Activated CD8-positive, alpha-beta T cell treated with anti-CD3 and anti-CD28 coated beads for 36 hours (primary cell): ENCODE results near the gene SORL1. TPM values are rescaled to one million over a fixed set of nuclear protein-coding genes. Genes with fewer than 3 reads are reported as not detected.
A peak's percentile ranks its signal among the peaks of the same experiment; 100 is the strongest.

Source experiments
- ATAC-seq: fragments of 200-7000 bp; cut with Tn5 transposase; one replicate; pipeline ENCODE4 v1.10.0; 2021; ENCODE audit warnings: mild to moderate bottlenecking, moderate library complexity
- CTCF ChIA-PET: fragments of 350-600 bp; sonication (Branson Sonifier 250); formaldehyde crosslinking; loops from one replicate; lab custom pipeline; 2021; ENCODE audit warnings: antibody characterized with exemption; lab: Charles Lee
- POLR2A ChIA-PET: fragments of 350-600 bp; sonication (Branson Sonifier 250); formaldehyde crosslinking; loops from one replicate; lab custom pipeline; 2021; ENCODE audit warnings: antibody characterized with exemption; lab: Charles Lee
- DNase-seq: peaks from one replicate; pipeline ENCODE4 v3.0.0-alpha.2; 2020
- H3K27ac Mint-ChIP-seq: one replicate; pipeline ENCODE4 v1.8.0; 2021; ENCODE audit warnings: mild to moderate bottlenecking, mixed read lengths
- H3K27me3 Mint-ChIP-seq: one replicate; pipeline ENCODE4 v1.8.0; 2021; ENCODE audit warnings: mixed read lengths
- H3K36me3 Mint-ChIP-seq: one replicate; pipeline ENCODE4 v1.8.0; 2021; ENCODE audit warnings: low read depth, mixed read lengths
- H3K4me1 Mint-ChIP-seq: one replicate; pipeline ENCODE4 v1.8.0; 2021; ENCODE audit warnings: low read depth, mixed read lengths
- H3K4me3 Mint-ChIP-seq: one replicate; pipeline ENCODE4 v1.8.0; 2021; ENCODE audit warnings: mild to moderate bottlenecking, moderate library complexity, mixed read lengths
- H3K9me3 Mint-ChIP-seq: one replicate; pipeline ENCODE4 v1.8.0; 2021; ENCODE audit warnings: mixed read lengths
- CTCF ChIP-seq: fragments of 200-600 bp; IDR thresholded peaks from one replicate; pipeline ENCODE4 v1.8.0; 2022; ENCODE audit warnings: antibody characterized with exemption, mild to moderate bottlenecking
- intact Hi-C: fragments of 100-400 bp; cut with micrococcal nuclease; formaldehyde crosslinking; loops from one replicate; pipeline ENCODE4 v1.10.0; 2022
- total RNA-seq, 2 experiments: library from RNA; stranded (reverse); gene quantifications; one replicate each; pipeline ENCODE4 v1.2.3, GENCODE V29; 2021

Gene SORL1
- total RNA-seq, 2 experiments from 2014 or later = 61.1 to 64.6 TPM

- ATAC-seq = no peak
- POLR2A ChIA-PET = interaction anchor here (1.3 to 3.8 kb wide), 2 partner anchors 8 to 9 kb away, joined by 5 to 12 read pairs; no protein-coding TSS in a partner anchor
- peaks cover 50% of the 10 kb centered on the region for H3K36me3 Mint-ChIP-seq
- H3K27ac Mint-ChIP-seq = peak overlapping the region; percentile 98
- peaks cover 98% of the 10 kb centered on the region for H3K4me1 Mint-ChIP-seq
- H3K4me3 Mint-ChIP-seq = no peak overlapping the region
- no peak for DNase-seq
- no peak for TF ChIP-seq CTCF
- no peaks in the 10 kb centered on the region for H3K27me3 Mint-ChIP-seq
- H3K9me3 Mint-ChIP-seq = no peaks in the 10 kb centered on the region
- CTCF ChIA-PET = no interaction called here
- intact Hi-C loops = loop anchor here (10.0 kb wide), 1 partner anchor 134 kb away; no protein-coding TSS in a partner anchor
Observed at GRCh38 chr11:121458551-121458950, 6.4 kb downstream of the SORL1 start.

- peaks cover 96% of the 10 kb centered on the region for H3K4me1 Mint-ChIP-seq
- no peak for TF ChIP-seq CTCF
- H3K9me3 Mint-ChIP-seq = no peaks in the 10 kb centered on the region
- H3K36me3 Mint-ChIP-seq = peaks cover 42% of the 10 kb centered on the region
- peak overlapping the region; percentile 31 for H3K4me3 Mint-ChIP-seq
- CTCF ChIA-PET = interaction anchor here (1.4 to 1.6 kb wide), 2 partner anchors 8 to 132 kb away, joined by 3 to 5 read pairs; no protein-coding TSS in a partner anchor
- DNase-seq (peak; percentile 35), ATAC-seq (no peak)
- POLR2A ChIA-PET = interaction anchor here (0.7 to 3.8 kb wide), 5 partner anchors 8 to 54 kb away, joined by 4 to 12 read pairs (median 4); no protein-coding TSS in a partner anchor
- peak overlapping the region; percentile 98 for H3K27ac Mint-ChIP-seq
- intact Hi-C loops = loop anchor here (5.0 to 10.0 kb wide), 4 partner anchors 42 to 135 kb away; no protein-coding TSS in a partner anchor
- H3K27me3 Mint-ChIP-seq = no peaks in the 10 kb centered on the region
Observed at GRCh38 chr11:121459413-121460017, 7.4 kb downstream of the SORL1 start.

DNA sequence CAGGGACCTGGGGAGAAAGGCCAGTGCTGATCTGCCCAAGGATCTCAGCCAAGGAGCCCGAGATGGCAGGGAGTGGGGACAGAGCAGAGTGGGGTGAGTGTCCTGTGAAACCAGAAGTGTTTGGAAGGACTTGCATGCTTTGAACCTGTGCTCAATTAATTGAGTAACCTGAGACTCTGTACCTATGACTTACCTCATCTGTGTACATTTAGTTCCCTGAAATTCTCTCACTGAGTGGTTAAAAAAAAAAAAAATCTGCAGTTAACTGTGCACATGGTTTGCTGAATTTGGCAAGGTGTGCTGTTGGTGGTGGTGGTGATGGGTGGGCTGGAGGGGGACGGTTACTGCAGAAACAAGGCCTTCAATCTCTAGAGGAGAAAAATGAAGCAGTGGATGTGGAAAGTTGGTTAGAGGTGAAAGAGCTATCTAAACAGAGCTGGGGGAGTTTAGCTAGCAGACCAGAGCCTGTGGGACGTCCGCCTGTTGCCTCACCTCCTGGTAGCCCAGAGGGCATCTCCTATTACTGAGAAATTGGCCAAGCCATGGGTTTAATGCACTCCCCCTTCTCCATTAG is 8.9 kb downstream of the SORL1 start:
- Mint-ChIP-seq H3K4me1 (peaks cover 95% of the 10 kb centered on the region), H3K27ac (peak overlapping the region; percentile 98), H3K27me3 (no peaks in the 10 kb centered on the region), H3K9me3 (no peaks in the 10 kb centered on the region), H3K36me3 (peaks cover 31% of the 10 kb centered on the region), H3K4me3 (no peak overlapping the region)
- POLR2A ChIA-PET = interaction anchor here (0.9 to 9.4 kb wide), 4 partner anchors 8 to 86 kb away, joined by 3 to 180 read pairs (median 4); partner anchors contain the start of genes SORL1 and SORL1-AS1
- CTCF ChIA-PET = interaction anchor here (1.0 to 8.1 kb wide), 3 partner anchors 10 to 141 kb away, joined by 3 to 78 read pairs (median 5); partner anchors contain the start of genes SORL1 and SORL1-AS1
- intact Hi-C loops = loop anchor here (5.0 to 10.0 kb wide), 3 partner anchors 44 to 104 kb away; no protein-coding TSS in a partner anchor
- ATAC-seq = no peak
- TF ChIP-seq CTCF = no peak
- no peak for DNase-seq

- intact Hi-C loops = loop anchor here (5.0 to 10.0 kb wide), 3 partner anchors 45 to 103 kb away; no protein-coding TSS in a partner anchor
- no peak for DNase-seq
- Mint-ChIP-seq H3K27ac (peak overlapping the region; percentile 98), H3K9me3 (no peaks in the 10 kb centered on the region), H3K4me1 (peaks cover 95% of the 10 kb centered on the region), H3K4me3 (no peak overlapping the region), H3K27me3 (no peaks in the 10 kb centered on the region), H3K36me3 (peaks cover 26% of the 10 kb centered on the region)
- ATAC-seq = no peak
- ChIA-PET POLR2A (interaction anchor here (0.9 to 9.4 kb wide), 3 partner anchors 9 to 85 kb away, joined by 3 to 180 read pairs (median 5); partner anchors contain the start of genes SORL1 and SORL1-AS1), CTCF (interaction anchor here (1.0 to 8.1 kb wide), 2 partner anchors 11 to 142 kb away, joined by 3 to 78 read pairs; partner anchors contain the start of genes SORL1 and SORL1-AS1)
- no peak for TF ChIP-seq CTCF
Observed at GRCh38 chr11:121461843-121462242, 9.7 kb downstream of the SORL1 start.
